A172 (cell line): ENCODE results near the gene POU2AF1. TPM values are rescaled to one million over a fixed set of nuclear protein-coding genes. Genes with fewer than 3 reads are reported as not detected.

Experiments
- DNase-seq: peaks from one replicate; pipeline ENCODE4 v3.0.0-alpha.2; 2015; ENCODE audit warnings: low spot score
- total RNA-seq: library from RNA; depleted of rRNA; stranded (reverse); fragments of >200 nt; shearing (Covaris generic); gene quantifications from 2 replicates; pipeline ENCODE4 v1.2.3, GENCODE V29; 2014; rRNA removed

The POU2AF1 gene, protein sequence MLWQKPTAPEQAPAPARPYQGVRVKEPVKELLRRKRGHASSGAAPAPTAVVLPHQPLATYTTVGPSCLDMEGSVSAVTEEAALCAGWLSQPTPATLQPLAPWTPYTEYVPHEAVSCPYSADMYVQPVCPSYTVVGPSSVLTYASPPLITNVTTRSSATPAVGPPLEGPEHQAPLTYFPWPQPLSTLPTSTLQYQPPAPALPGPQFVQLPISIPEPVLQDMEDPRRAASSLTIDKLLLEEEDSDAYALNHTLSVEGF
- not detected in 2 replicates for total RNA-seq

DNA sequence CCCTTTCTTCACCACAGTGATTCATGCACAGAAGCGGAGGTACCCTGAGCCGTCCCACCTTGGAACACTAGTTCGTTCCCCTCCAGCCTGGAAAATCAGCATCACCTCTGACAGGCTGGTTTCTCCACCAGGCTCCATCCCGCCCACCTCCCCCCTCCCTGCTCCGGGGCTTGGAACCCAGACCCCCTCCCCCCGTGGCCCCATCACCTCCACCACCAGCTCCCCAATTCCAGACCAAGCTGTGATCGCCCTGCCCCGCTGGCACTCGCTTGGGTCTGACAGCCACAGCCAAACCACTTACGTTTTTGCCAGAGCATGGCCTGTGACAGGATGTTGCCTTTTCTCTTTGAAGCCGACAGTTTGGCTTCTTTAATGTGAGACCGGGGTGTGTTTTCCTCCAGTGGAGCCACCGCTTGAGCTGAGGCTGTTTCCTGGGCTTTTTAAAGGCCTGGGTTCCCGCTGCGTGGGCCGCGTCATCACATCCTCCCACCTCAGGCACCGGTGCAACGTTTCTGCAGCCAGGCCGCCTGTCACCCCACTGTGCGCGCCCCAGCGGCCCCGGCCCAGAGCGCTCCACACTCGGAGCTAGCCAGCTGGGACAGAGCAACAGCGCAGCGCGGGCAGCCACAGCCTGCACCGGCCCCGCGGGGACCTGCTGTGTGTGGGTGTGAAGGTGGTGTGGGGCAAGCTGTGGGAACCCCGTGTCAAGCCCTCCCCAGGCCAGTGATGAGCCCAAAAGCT lies at the start of gene POU2AF1:
Gene POU2AF1 (minus strand): TSS at position 415 of the 741 bp plus-strand sequence. CDS start 98 bp downstream, at position 317.
- DNase-seq: no peak

DNA sequence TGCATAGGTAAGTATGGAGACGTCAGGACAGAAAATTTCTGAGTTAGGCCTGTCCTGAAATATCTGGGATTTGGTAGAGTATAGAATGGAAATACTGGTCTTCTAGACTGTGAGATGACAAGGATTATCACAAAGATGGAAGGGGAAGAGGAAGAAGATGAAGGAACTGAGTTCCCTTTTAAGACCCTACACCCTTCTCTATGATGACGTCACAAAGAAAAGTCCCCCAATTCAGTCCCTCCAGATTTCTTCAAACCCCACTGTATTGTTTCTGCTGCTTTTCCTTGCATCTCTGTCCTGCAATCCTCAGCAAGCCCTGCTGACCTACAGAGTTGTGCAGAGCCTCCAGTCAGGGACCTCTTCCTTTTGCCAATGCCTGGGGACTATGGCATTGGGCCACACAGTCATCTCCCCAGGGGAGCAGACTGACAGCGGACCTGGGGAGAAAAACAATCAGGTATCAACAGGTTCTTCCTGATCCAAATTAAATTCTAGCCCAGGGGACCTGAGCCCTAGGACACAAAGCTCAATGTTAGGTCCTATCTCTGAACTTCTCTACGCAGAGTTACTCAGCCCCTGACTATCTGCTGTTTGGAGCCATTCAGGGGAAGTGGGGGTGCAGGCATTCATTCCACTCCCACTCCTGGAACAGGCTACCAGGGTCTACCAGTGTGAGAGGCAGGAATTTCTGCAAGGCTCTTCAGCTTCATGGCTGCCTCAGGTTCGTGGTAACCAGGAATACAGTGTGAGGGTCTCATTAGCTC lies 49.2 kb upstream of the POU2AF1 start:
- no peak for DNase-seq

DNA sequence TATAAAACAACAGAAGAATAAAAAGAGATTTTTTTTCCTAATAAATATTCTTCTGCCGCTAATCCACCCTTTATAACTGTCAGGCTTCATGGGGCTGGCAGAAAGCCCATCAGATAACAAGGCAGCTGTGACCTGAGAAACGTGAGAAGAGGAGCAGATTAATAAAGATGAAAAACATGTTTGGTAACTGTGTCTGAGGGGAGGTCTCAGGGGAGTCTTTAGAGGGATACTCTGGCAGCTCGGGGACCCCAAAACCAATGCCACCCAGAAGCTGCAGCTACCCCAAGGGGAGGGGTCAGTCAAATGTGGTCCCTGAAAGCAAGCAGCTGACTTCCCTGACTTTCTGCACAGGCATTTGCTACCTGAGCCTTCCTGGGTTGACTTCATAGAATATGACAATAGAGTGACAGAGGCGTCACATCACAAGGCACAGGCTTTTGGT lies 48.4 kb upstream of the POU2AF1 start:
- no peak for DNase-seq

DNA sequence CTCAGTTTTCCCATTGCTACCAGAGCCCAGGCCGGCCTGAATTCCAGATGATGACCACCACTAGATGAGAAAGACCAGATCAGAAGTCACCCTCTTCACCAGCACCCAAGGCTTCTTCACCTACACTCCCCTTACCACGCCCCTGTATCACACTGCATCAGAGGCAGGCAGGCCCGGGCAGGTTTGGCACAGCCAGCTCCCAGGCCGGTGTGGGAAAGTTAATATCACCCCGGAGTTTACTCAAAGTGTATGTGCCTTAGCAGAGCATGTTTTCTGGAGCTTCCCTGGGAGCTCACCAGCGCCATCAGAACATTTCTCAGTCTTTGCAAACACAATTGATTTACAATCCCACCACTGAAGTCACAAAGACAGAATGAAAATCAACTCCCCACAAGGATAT lies 47.5 kb upstream of the POU2AF1 start:
- DNase-seq: no peak

DNA sequence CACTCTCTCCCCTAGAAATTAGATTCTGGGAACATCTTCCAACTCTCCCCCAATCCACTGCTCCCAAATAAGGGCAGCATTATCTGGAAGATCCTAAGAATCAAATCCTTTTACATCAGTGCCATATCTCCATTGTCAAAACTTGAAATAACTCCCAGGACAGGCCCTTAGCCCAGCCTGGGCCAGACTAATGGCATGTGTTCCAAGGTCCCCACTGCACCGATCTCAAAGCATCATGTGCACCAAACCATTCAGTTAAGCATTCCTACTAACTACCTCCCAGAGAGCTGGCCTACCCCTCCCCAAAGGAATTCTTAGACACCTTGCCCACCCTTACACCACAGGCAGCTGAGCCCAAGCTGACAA lies 44.2 kb upstream of the POU2AF1 start:
- DNase-seq: no peak

DNA sequence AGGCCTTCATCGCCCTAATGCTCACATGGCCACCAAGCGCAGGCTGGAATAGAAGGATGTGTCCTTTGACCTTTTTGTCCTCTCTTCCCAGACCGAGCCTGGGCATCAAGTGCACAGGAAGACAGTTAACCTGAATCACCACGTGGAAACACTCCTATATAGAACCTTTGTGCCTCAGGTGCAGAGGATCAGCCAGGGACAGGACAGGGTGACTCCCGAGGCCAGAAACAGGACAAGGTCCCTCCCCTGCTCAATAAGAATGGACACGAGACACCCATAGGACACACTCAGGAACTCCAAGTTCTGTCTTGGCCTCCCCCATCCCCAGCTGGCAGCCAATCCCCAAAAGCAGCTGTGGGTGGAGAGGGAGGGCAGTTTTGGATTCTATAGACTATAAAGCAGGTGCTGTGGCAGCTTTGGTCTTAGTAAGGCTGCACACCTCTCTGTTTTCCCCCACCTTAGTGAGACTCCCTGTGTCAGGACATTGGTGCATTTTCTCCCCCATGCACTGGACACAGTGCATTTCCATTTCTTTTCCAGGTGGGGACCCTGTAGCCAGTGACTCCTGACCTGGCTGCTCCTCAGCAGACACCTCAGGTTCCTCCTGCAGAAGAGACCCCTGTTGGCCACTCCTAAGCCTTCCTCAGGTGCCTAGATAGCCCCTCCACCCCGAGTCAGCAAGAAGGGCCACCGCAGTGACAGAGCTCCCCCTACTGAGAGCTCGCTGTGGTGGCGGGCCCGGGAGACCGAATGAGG lies 43.6 kb upstream of the POU2AF1 start:
- DNase-seq: no peak

DNA sequence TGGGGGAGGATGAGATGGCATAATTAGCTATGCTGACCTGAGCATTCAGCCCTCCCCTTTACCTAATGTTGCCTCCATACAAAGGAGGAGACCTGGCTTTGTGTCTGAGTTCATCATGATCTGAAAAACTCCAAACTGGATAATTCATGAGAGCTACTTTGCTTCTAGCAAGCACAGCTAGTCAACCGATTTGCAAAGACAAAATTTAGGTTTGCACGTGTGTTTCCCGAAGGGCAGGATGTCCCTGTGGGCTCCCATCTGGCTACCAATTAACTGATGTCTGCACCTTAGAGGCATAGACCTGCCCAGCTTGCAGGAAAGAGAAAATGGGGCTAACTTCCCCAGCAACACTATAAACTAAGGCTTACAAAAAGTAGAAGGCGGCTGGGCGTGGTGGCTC lies 42.2 kb upstream of the POU2AF1 start:
- DNase-seq: no peak

DNA sequence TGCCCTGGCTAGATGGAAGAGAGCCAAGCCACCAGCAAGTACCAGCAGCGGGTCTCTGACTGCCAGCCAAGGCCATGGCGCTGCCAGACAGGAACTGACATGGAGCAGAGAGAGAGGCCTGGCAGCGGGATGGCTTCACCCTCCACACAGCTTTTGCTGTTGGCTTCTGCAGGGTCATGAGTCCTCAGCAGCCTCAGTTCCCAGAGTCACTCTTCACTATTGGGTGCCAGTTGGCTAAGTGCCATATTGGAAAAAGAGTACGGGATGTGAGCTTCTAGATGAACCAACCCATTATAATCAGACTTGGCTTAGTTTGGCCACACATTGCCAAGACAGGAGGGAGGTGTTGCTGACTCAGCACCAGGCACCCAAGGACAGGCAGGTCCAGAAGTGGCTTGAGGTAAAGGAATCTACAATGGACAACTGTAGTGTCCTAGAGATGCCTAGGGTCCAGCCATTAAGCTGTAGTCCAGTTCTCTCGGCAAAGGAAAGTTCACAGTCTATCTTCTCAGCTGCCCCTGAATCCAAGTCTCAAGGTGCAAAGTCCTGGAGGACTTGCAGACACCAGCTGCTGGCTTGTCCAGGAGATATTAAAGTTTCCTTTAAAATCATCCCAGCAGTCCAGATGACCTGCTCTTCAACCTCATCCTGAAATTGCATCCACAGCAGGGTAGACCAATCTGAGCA lies 40.7 kb upstream of the POU2AF1 start:
- no peak for DNase-seq

DNA sequence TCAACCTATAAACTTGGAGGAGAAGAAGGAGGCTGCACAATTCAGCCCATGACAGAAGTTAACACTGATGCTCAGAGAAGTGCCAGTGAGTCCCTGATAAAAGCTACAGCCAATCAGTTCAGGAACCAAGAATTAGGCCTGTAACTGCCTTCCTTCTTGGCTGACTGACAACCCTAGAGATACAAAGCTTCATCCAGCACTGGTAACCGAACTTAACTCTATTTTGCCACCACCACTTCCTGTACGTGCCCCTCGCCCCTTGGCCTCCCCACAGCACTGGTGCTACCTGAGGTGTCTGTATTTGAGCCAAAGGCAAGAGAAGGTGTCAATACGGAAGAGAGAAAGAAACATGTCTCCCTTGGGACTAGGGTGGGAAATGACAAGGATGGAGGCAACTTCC lies 40.1 kb upstream of the POU2AF1 start:
- DNase-seq: no peak

DNA sequence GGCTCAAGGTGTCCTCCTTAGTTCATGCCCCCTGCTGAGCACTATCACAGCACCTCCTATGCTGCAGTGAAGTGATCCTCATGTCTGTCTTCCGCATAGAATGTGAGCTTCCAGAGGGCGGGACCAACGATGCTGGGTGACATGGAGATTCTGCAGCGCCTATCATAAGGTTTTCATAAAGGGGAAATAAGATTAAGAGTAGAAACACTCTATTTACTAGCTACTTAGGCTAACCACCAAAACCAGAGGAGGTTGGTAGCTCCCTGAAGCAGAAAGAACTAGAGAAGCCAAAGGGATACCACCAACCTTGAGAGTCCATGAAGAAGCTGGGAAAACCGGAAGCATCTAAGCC lies 39.3 kb upstream of the POU2AF1 start:
- no peak for DNase-seq

DNA sequence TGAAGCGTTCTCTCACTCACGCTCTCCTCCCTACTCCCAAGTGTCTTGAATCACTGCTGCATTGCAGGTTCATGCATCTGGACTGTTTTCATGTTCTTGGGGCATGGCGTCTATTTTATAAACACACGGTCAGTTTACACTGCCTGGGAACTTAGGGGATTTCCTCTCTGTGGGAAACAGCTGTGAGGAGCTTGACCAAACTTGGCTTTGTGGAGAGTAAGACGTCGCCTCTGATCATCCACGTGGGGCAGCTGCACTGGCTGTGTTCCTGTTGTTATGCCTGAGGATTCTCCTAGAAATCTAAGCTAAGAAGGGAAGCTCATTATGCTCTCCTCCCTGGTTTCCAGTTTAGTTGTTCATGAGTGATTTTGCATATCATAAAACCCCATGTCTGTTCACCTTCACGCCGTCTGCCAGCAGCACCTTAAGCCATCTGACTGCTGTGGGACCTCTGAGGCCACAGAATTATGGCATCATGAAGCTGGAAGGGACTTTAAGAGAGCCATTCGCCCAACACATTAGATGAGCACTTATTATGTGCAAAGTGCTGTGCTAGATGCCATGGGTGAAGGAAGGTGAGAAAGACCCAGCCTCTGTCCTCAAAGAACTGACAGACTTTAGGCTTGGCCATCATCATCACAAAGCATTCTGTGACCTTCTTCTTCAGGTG lies 38.8 kb upstream of the POU2AF1 start:
- no peak for DNase-seq

DNA sequence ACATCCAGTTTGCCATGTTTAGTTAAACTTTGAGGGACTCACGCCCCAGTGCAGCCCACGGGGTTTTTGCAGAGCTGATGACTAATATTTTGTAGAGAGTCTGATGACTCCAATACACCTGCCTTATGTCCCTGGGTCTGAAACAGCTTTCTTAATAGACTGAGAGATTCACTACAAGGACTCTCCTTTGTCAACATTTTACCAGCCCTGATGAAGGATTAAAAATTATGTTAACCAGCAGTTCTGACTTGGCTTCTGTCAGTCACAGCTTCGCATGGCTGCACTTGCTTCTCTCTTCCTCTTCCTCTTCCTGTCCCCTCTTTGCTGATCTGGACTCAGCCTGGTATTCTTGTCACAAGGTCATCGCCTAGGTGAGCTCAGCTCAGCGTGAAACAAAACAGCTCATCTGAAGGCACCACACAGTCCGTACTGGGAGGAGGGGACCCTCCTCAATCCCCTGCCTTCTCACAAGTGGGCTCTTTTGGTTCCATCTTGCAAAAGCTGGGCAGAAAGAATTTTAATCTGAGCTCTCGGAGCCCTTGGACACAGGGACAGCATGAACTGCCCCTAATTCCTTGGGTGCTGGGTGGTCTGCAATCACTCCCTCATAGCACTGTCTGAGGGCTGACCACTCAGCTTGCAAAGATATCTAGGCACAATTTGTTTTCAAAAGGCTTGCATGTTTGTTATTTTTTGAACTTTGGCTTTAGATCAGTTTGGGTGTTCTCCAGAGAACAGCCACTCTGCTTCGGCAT lies 38.1 kb upstream of the POU2AF1 start:
- DNase-seq: no peak

DNA sequence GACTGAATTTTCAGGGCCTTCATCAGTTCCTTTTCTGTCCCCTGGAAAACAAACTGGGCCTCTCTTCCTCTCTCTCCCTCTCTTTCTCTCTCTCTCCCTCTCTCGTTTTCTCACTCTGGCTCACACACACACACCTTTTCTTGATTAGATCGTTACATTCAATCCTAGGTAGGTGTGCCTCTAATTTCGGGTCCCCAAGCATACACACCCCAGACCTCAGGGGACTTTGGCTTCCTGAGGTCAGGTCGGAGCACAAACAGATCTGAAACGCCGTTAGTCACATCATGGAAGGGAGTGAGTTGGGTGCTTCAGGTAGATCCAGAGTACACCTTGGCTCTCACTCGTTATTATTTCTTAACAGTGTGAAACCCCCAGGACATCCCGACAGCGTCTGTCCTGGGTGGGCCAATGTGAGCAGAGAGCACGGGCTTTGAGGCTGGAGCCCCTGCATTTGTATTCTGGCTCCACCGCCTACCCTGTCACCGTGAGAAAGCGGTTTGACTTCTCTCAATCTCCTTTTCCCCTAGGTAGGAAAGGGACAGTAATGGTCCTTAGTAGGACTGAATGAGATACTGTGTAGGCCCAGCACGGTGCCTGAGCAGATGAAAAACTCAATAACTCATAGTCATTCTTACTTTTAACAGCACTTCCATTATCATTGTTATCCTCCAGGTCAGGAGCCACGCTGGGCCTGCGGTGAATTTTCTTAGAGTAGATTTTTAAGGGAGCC lies 37.3 kb upstream of the POU2AF1 start:
- DNase-seq: no peak

DNA sequence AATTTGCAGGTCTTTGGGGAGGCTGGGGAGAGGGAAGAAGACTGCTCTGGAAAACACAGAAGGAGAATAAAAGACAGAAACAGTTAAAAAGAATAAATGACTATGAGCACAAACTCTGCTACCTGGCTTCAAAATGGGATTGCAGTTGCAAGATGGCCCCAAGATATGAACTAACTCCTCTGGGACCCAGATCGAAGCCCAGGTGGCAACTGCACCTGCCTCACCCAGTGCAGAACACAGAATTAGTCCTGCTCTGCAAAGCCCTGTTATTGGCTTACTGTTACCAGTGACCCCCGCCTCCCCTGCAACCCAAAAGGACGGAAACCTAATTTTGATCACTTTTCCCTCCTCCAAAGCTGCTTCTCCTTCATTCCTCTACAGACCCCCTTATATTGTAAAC lies 35.9 kb upstream of the POU2AF1 start:
- no peak for DNase-seq

DNA sequence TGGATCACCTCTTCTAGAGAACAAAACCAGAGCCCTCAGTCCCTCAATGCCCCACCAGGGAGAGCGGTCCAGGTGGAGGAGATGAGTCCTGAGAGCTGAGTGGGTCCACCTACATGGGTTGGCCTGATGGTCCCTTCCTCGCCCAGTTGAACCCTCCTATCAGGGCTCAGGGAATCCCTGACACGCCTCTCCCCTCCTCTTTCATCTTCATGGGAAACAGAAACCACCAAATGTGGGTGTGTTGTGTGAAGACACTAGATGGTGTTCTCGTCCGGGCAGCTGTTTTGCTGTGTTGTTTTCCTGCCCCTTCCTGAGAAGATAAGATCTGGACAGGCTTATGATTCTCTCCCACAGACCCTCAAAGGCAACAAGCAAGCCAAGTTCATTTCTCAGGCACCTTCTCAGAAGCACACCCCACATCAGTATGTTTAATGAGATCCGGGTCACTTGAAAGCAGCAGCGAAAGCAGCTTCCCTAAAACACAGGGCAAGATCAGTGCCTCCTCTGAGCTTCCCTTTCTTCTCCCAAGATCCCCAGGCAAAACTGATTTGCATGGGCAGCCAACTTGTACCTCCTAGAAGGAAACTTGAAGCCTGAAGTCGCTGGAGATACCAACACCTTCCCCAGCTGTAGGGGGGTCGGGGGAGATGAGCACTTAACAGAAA lies 35.3 kb upstream of the POU2AF1 start:
- no peak for DNase-seq

DNA sequence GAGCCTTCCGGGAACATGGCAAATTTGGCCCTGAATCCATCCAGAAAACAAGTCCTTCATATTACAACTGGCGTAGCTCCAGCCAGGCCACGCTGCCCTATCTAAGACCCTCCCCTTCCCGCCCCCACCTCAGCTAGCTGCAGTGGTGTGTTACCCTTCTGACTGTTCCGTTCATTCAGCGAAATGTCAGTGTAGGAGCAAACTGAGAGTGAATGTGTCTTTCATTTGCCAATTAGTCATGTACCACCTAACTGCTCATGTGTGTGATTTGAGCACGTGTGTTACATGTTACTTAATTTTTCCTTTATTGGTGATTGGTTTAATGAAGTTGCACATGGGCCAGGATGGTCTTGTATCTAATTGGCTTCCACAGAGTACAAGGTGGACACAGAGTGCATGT lies 34.8 kb upstream of the POU2AF1 start:
- no peak for DNase-seq

DNA sequence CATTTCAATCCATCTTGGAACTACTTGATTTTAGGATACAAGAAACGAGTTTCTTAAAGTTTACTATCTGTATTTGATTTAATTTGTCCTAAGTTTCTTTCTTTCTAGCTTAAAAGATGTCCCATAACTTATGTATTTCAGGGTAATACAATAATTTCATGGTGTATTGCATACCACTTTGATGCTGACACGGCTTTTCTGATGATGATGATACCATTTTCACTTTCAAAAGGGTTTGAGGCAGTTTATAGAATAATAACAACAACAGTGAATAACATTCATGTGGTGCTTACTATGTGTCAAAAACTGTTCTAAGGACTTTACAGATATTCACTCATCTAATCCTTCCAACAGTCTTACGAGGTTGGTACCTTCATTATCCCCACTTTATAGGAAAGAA lies 33.2 kb upstream of the POU2AF1 start:
- DNase-seq: no peak

DNA sequence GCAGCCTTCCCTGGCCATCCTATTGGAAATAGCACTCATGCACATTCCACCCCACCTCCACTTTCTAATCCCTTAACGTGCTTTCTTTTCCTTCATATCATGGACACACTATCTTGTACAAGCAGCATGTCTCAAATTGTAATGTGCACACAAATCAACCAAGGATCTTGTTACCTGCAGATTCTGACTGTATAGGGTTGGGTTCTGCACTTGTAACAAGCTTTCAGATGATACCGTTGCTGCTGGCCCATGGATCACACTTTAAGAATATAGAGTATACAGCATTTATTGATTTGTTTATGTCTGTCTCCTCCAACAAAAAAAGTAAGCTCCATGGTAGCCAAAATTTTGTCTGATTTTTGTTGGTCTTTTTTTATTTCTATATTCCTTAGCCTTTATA lies 32.4 kb upstream of the POU2AF1 start:
- DNase-seq: no peak

DNA sequence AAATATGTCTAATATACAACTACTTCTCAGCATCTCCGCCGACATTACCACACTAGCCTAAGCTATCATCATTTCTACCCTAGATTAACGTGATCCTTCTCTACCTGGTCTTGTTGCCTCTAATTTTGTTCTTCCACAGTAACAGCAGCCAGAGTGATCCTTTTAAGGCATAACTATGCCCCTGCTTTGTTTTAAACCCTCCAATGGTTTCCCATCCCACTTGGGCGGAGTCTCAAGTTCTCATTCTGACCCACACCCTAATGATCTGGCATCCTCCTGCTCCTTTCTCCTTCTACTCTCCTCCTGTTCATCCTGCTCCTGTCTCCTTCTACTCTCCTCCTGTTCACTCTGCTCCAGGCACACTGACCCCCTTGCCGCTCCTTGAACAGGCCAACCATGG lies 31.9 kb upstream of the POU2AF1 start:
- no peak for DNase-seq
